A549 (cell line): ENCODE measurements around the gene ABCB9. TPM values are rescaled to one million over a fixed set of nuclear protein-coding genes. Genes with fewer than 3 reads are reported as not detected.

ENCODE experiments used
- ATAC-seq, 2 experiments: fragments of 200-7000 bp in 1 of 2; fragments of >200 bp in 1 of 2; cut with Nextera tagmentation in 1 of 2; cut with Tn5 transposase in 1 of 2; 3 replicates each; pipeline versions ENCODE4 v1.8.0 to v1.9.1; 2018 to 2020; ENCODE audit warnings: mild to moderate bottlenecking in 1 of 2, moderate library complexity in 1 of 2
- CTCF ChIA-PET: fragments of 300-600 bp; sonication (Branson Sonifier 250); formaldehyde crosslinking; extraction: SDS; loops from one replicate; lab custom pipeline; 2021; ENCODE audit warnings: antibody characterized with exemption, inconsistent platforms; lab: Yijun Ruan, JAX
- POLR2A ChIA-PET: fragments of 350-600 bp; formaldehyde crosslinking; extraction: SDS; loops from one replicate; lab custom pipeline; 2021; ENCODE audit warnings: antibody characterized with exemption, inconsistent platforms; lab: Yijun Ruan, JAX
- DNase-seq, 2 experiments: peaks; one replicate each; pipeline versions ENCODE4 v3.0.0 to v3.0.0-alpha.2; 2011 to 2016; ENCODE audit warnings: low read depth in 1 of 2, low spot score in 1 of 2
- FAIRE-seq: peaks from 2 replicates; lab custom pipeline; 2011; peaks lifted over from hg19 to GRCh38; lab: Jason Lieb, UNC
- H3K27ac ChIP-seq, 2 experiments: fragments of >200 bp; sonication (Bioruptor Twin); formaldehyde crosslinking; 3 replicates each; pipeline ENCODE4 v1.5.1; 2016 to 2017
- H3K4me1 ChIP-seq: fragments of >200 bp; sonication (Bioruptor Twin); formaldehyde crosslinking; 3 replicates; pipeline ENCODE4 v1.6.1; 2016
- H3K4me2 ChIP-seq: fragments of >200 bp; sonication (Bioruptor Twin); formaldehyde crosslinking; 3 replicates; pipeline ENCODE4 v1.6.1; 2016
- H3K4me3 ChIP-seq: fragments of >200 bp; sonication (Bioruptor Twin); formaldehyde crosslinking; 3 replicates; pipeline ENCODE4 v1.5.1; 2016
- H3K9me3 ChIP-seq: fragments of >200 bp; sonication (Bioruptor Twin); formaldehyde crosslinking; 3 replicates; pipeline ENCODE4 v1.6.1; 2016
- CEBPB ChIP-seq, 2 experiments: fragments of >200 bp in 1 of 2; sonication (Bioruptor Twin) in 1 of 2; formaldehyde crosslinking in 1 of 2; IDR thresholded peaks; 2 replicates each; pipeline ENCODE4 v1.6.1; 2012 to 2016
- CHD2 ChIP-seq: fragments of 150-350 bp; IDR thresholded peaks from 2 replicates; pipeline ENCODE4 v1.6.1; 2014; ENCODE audit warnings: low read length; ENCODE audit not compliant: partially characterized antibody
- EHF ChIP-seq: fragments of 250-450 bp; sonication (Bioruptor Pico); IDR thresholded peaks from 2 replicates; pipeline ENCODE4 v1.5.0; 2020; ENCODE audit warnings: mild to moderate bottlenecking
- EHMT2 ChIP-seq: fragments of 200-600 bp; sonication (generic); IDR thresholded peaks from 2 replicates; pipeline ENCODE4 v1.6.1; 2016; ENCODE audit warnings: antibody characterized with exemption, low read depth, mild to moderate bottlenecking, moderate library complexity
- EP300 ChIP-seq, 2 experiments: fragments of >200 bp; sonication (Bioruptor Twin); formaldehyde crosslinking; IDR thresholded peaks; 2 replicates in 1 of 2; 3 replicates in 1 of 2; pipeline ENCODE4 v1.6.1; 2016 to 2017
- FOSL2 ChIP-seq, 2 experiments: fragments of 450-650 bp in 1 of 2; fragments of >200 bp in 1 of 2; sonication (Bioruptor Twin) in 1 of 2; formaldehyde crosslinking; IDR thresholded peaks; 2 replicates each; pipeline versions ENCODE4 v1.5.0 to v1.6.1; 2016 to 2020; ENCODE audit warnings: mild to moderate bottlenecking in 1 of 2, moderate library complexity in 1 of 2
- JUN ChIP-seq, 2 experiments: fragments of >200 bp; sonication (Bioruptor Twin); formaldehyde crosslinking; IDR thresholded peaks; 2 replicates in 1 of 2; 3 replicates in 1 of 2; pipeline ENCODE4 v1.6.1; 2016 to 2017
- KDM5A ChIP-seq: fragments of 200-600 bp; sonication (generic); IDR thresholded peaks from 2 replicates; pipeline ENCODE4 v1.6.1; 2016; ENCODE audit warnings: antibody characterized with exemption, mild to moderate bottlenecking
- MAFK ChIP-seq: fragments of 450-650 bp; IDR thresholded peaks from 2 replicates; pipeline ENCODE4 v1.6.1; 2014; ENCODE audit not compliant: partially characterized antibody
- MYC ChIP-seq: IDR thresholded peaks from 2 replicates; pipeline ENCODE4 v1.6.1; 2012; ENCODE audit warnings: mild to moderate bottlenecking, inconsistent platforms, low read length, improper control_type of control experiment, borderline replicate concordance
- NR3C1 ChIP-seq: fragments of >200 bp; sonication (Bioruptor Twin); formaldehyde crosslinking; IDR thresholded peaks from 3 replicates; pipeline ENCODE4 v1.6.1; 2017
- PHF8 ChIP-seq: fragments of 200-600 bp; sonication (generic); IDR thresholded peaks from 2 replicates; pipeline ENCODE4 v1.6.1; 2016; ENCODE audit warnings: low read depth, mild to moderate bottlenecking, antibody characterized with exemption, moderate library complexity, borderline replicate concordance
- RAD21 ChIP-seq, 2 experiments: fragments of >200 bp in 1 of 2; sonication (Bioruptor Twin) in 1 of 2; formaldehyde crosslinking in 1 of 2; IDR thresholded peaks in 1 of 2; conservative IDR thresholded peaks in 1 of 2; 2 replicates in 1 of 2; 3 replicates in 1 of 2; pipeline ENCODE4 v1.6.1; 2012 to 2018; ENCODE audit warnings: inconsistent platforms in 1 of 2
- SREBF2 ChIP-seq: fragments of 450-650 bp; IDR thresholded peaks from 2 replicates; pipeline ENCODE4 v1.6.1; 2014; ENCODE audit warnings: mild to moderate bottlenecking, moderate library complexity
- TFCP2L1 ChIP-seq: fragments of 250-450 bp; sonication (Bioruptor Pico); IDR thresholded peaks from 2 replicates; pipeline ENCODE4 v1.5.0; 2021; ENCODE audit warnings: mild to moderate bottlenecking
- ZC3H11A ChIP-seq: fragments of 450-650 bp; IDR thresholded peaks from 2 replicates; pipeline ENCODE4 v1.6.1; 2014; ENCODE audit warnings: antibody characterized with exemption, mild to moderate bottlenecking
- WGBS: methylation state at CpG from one replicate; pipeline ENCODE4 v1.1.6; 2017; ENCODE audit errors: missing lambda C conversion rate; 5-methylcytosine and 5-hydroxymethylcytosine counted together
- polyA plus RNA-seq, 4 experiments: library from polyadenylated mRNA; depleted of rRNA in 3 of 4; stranded (reverse); fragments of >200 nt; fragmentation: RNase III in 1 of 4; extraction: RNeasy Plus Mini Kit Qiagen cat#74134 plus additional on column Dnase treatment in 1 of 4; gene quantifications; 2 replicates in 3 of 4; 3 replicates in 1 of 4; pipeline ENCODE4 v1.2.3, GENCODE V29; 2011 to 2017
- TF ChIP-seq, protein P1 (sequence below): fragments of 150-350 bp; IDR thresholded peaks from 2 replicates; pipeline ENCODE4 v1.6.1; 2014; ENCODE audit warnings: low read depth, mild to moderate bottlenecking, low read length
- TF ChIP-seq, protein P2 (sequence below): fragments of 200-600 bp; sonication (generic); IDR thresholded peaks from 2 replicates; pipeline ENCODE4 v1.6.1; 2016; ENCODE audit warnings: antibody characterized with exemption, mild to moderate bottlenecking, moderate library complexity
- TF ChIP-seq, protein P3 (sequence below): fragments of 450-650 bp; IDR thresholded peaks from 2 replicates; pipeline ENCODE4 v1.6.1; 2014; ENCODE audit warnings: antibody characterized with exemption

The ABCB9 gene
- polyA plus RNA-seq, 2 of the 4 experiments (the other 2 are of a cell fraction) = 2.7 to 5.0 TPM

DNA sequence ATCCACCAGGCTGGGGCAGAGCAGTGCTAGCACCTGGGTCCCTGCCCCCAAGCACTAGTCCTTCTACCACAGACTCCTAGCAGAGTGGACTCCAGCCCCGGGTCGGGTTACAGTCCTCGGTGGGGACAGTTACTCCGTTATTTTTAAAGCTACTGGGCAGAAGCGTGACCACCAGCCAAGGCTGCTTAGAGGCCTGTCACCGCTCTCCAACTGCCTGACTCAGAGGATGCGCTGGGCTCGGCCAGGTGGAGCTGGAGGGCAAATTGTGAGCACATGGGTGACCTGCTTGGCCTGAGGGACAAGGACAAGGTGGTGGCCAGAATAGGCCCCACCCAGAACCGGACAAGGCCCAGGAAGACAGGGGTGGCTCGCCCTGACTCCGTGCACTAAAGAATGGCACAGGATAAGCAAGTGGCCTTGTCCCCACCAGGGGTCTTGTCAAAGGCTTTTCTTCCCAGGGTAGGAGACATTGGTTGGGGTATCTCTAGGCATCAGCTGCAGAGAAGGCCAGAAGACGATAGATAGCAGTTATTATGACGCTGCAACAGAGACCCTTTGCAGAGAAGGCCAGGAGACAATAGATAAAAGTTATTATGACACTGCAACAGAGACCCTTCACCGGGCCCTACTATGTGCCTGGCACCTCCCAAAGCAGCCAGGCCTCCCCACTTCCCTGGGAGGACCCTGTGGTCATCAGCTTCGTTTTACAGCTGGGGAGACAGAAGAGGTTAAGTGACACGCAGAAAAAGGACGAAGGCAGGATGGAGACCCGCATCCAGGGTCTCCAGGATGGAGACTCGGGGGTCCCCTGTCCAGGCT, 1.6 kb downstream of the ABCB9 start:
- Histone ChIP-seq H3K4me1 (peaks cover 21% of the 10 kb centered on the region), H3K27ac (no peak overlapping the region), H3K9me3 (no peaks in the 10 kb centered on the region), H3K4me2 (no peak overlapping the region), H3K4me3 (no peak overlapping the region)
- DNase-seq (no peak), ATAC-seq (no peak), FAIRE-seq (no peak)
- ChIA-PET CTCF (interaction anchor here (0.9 to 5.8 kb wide), 8 partner anchors 11 to 273 kb away, joined by 3 to 47 read pairs (median 4); no protein-coding TSS in a partner anchor), POLR2A (no interaction called here)
- 82% methylated on average over 16 of the region's 19 CpGs for WGBS
- TF ChIP-seq RAD21 (conservative IDR thresholded peaks at IDR 0.05 in 1 of 2, IDR thresholded peaks at IDR 0.05 in 1 of 2) (no peak), CEBPB (IDR thresholded peaks at IDR 0.05) (no peak), MYC (no peak), NR3C1 (no peak), EHF (CRISPR knock-in tag) (no peak), MAFK (no peak), ZC3H11A (no peak), TFCP2L1 (no peak), JUN (IDR thresholded peaks at IDR 0.05) (no peak), PHF8 (no peak), EHMT2 (no peak), SREBF2 (no peak), CHD2 (no peak), KDM5A (no peak), FOSL2 (IDR thresholded peaks at IDR 0.05) (no peak), FOSL2 (CRISPR knock-in tag; IDR thresholded peaks at IDR 0.05) (no peak)
- TF ChIP-seq, protein P1, sequence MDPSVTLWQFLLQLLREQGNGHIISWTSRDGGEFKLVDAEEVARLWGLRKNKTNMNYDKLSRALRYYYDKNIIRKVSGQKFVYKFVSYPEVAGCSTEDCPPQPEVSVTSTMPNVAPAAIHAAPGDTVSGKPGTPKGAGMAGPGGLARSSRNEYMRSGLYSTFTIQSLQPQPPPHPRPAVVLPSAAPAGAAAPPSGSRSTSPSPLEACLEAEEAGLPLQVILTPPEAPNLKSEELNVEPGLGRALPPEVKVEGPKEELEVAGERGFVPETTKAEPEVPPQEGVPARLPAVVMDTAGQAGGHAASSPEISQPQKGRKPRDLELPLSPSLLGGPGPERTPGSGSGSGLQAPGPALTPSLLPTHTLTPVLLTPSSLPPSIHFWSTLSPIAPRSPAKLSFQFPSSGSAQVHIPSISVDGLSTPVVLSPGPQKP = no peak
- TF ChIP-seq, protein P2, sequence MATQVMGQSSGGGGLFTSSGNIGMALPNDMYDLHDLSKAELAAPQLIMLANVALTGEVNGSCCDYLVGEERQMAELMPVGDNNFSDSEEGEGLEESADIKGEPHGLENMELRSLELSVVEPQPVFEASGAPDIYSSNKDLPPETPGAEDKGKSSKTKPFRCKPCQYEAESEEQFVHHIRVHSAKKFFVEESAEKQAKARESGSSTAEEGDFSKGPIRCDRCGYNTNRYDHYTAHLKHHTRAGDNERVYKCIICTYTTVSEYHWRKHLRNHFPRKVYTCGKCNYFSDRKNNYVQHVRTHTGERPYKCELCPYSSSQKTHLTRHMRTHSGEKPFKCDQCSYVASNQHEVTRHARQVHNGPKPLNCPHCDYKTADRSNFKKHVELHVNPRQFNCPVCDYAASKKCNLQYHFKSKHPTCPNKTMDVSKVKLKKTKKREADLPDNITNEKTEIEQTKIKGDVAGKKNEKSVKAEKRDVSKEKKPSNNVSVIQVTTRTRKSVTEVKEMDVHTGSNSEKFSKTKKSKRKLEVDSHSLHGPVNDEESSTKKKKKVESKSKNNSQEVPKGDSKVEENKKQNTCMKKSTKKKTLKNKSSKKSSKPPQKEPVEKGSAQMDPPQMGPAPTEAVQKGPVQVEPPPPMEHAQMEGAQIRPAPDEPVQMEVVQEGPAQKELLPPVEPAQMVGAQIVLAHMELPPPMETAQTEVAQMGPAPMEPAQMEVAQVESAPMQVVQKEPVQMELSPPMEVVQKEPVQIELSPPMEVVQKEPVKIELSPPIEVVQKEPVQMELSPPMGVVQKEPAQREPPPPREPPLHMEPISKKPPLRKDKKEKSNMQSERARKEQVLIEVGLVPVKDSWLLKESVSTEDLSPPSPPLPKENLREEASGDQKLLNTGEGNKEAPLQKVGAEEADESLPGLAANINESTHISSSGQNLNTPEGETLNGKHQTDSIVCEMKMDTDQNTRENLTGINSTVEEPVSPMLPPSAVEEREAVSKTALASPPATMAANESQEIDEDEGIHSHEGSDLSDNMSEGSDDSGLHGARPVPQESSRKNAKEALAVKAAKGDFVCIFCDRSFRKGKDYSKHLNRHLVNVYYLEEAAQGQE = no peak
- TF ChIP-seq, protein P3, sequence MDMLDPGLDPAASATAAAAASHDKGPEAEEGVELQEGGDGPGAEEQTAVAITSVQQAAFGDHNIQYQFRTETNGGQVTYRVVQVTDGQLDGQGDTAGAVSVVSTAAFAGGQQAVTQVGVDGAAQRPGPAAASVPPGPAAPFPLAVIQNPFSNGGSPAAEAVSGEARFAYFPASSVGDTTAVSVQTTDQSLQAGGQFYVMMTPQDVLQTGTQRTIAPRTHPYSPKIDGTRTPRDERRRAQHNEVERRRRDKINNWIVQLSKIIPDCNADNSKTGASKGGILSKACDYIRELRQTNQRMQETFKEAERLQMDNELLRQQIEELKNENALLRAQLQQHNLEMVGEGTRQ = no peak

DNA sequence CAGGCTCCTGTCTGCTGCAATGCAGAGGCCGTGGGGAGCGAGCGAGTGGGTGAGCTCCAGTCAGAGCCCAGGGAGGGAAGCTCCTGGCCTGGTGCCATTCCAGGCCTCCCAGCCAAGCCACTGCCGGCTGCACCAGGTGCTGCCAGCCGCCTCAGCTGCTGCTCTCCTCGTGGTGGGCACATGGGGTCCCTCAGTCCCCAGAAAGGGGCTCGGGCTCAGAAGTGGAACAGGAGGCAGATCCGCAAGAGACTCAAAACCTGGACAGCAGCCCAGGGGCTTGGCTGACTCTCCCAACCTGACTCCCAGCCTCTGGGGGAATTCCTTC, 2.4 kb downstream of the ABCB9 start:
- no peak for ATAC-seq
- TF ChIP-seq EP300 (IDR thresholded peaks at IDR 0.05) = no peak
- 81% methylated on average over 7 of the region's 8 CpGs for WGBS
- no peak for DNase-seq
- H3K4me2 ChIP-seq = no peak overlapping the region
- POLR2A ChIA-PET = interaction anchor here (0.5 kb wide), 1 partner anchor 422 kb away, joined by 3 read pairs; no protein-coding TSS in a partner anchor
- H3K27ac ChIP-seq = no peak overlapping the region
- peaks cover 21% of the 10 kb centered on the region for H3K4me1 ChIP-seq
- H3K9me3 ChIP-seq = no peaks in the 10 kb centered on the region
- FAIRE-seq = no peak
- no peak overlapping the region for H3K4me3 ChIP-seq
- CTCF ChIA-PET = interaction anchor here (0.9 to 5.8 kb wide), 6 partner anchors 10 to 170 kb away, joined by 3 to 47 read pairs (median 6); no protein-coding TSS in a partner anchor
